Activated CD4-positive, alpha-beta memory T cell treated with anti-CD3 and anti-CD28 coated beads for 36 hours (primary cell): Measurements from ENCODE around the gene CMTM1. TPM values are rescaled to one million over a fixed set of nuclear protein-coding genes. Genes with fewer than 3 reads are reported as not detected.
"Not testable (repeated sequence)": the region's sequence is repeated elsewhere in the genome, so short reads cannot be mapped to it uniquely, and the experiment has no call there.

Experiments used
- CTCF ChIA-PET: fragments of 350-600 bp; sonication (Branson Sonifier 250); formaldehyde crosslinking; loops from one replicate; lab custom pipeline; 2021; ENCODE audit warnings: antibody characterized with exemption, inconsistent platforms; lab: Charles Lee
- POLR2A ChIA-PET: fragments of 350-600 bp; sonication (Branson Sonifier 250); formaldehyde crosslinking; loops from one replicate; lab custom pipeline; 2021; ENCODE audit warnings: antibody characterized with exemption; lab: Charles Lee
- DNase-seq: peaks from one replicate; pipeline ENCODE4 v3.0.0-alpha.2; 2020
- H3K27ac Mint-ChIP-seq: one replicate; pipeline ENCODE4 v1.8.0; 2021; ENCODE audit warnings: mixed read lengths
- H3K27me3 Mint-ChIP-seq: one replicate; pipeline ENCODE4 v1.8.0; 2021; ENCODE audit warnings: mixed read lengths
- H3K36me3 Mint-ChIP-seq: one replicate; pipeline ENCODE4 v1.8.0; 2021; ENCODE audit warnings: mixed read lengths
- H3K4me1 Mint-ChIP-seq: one replicate; pipeline ENCODE4 v1.8.0; 2021; ENCODE audit warnings: low read depth, mixed read lengths
- H3K4me3 Mint-ChIP-seq: one replicate; pipeline ENCODE4 v1.8.0; 2021; ENCODE audit warnings: mild to moderate bottlenecking, mixed read lengths
- H3K9me3 Mint-ChIP-seq: one replicate; pipeline ENCODE4 v1.8.0; 2021; ENCODE audit warnings: mixed read lengths
- intact Hi-C: fragments of 100-400 bp; cut with micrococcal nuclease; formaldehyde crosslinking; loops from one replicate; pipeline ENCODE4 v1.15.1; 2023
- total RNA-seq, 2 experiments: library from RNA; stranded (reverse); gene quantifications; one replicate each; pipeline ENCODE4 v1.2.3, GENCODE V29; 2021

Gene CMTM1
- total RNA-seq, 2 experiments from 2014 or later, result 10.1 to 11.5 TPM

DNA sequence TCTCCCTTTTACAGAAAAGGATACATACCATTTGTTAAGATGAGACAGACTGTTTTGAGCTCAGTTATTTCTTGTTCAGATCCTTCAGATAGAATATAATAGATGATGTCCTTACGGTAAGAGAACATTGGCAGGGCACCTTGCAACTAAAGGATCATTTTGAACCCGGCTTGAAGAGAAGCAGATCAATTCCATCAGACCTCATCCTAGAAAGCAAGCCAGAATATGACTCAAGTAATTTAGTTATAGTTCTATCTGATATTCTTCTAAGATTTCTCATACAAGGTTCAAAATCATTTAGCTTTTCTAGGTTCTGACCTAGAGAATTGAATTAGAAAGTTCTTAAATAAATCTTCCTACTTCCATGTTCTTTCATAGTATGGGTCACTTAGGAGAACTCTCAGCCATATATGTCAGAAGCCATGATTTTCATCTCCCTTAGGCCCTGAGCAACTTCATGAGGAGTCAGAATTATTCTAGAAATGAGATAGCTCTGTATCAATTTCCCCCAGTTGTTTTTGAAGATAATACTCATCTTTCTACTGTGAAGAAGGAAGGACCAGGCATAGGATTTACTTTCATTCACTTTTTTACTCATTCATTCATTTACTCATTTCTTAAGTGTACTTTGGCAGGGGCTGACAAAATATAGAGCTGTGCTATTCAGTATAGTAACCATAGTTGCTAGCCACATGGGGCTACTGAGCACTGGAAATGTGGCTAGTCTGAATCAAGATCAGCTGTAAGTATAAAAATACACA, 2.5 kb upstream of the CMTM1 start:
- Mint-ChIP-seq H3K27me3 (no peaks in the 10 kb centered on the region), H3K27ac (peak overlapping the region; percentile 75), H3K4me3 (no peak overlapping the region), H3K9me3 (peaks cover 2% of the 10 kb centered on the region), H3K4me1 (peaks cover 66% of the 10 kb centered on the region), H3K36me3 (peaks cover 54% of the 10 kb centered on the region)
- ChIA-PET POLR2A (interaction anchor here (0.8 to 2.3 kb wide), 12 partner anchors 9 to 309 kb away, joined by 3 to 27 read pairs (median 4); partner anchors contain the start of genes CKLF, CMTM3 and TK2), CTCF (interaction anchor here (0.6 to 4.4 kb wide), 19 partner anchors 11 to 304 kb away, joined by 3 to 44 read pairs (median 4); partner anchors contain the start of genes CKLF and CMTM3)
- intact Hi-C loops, result loop anchor here (1.0 to 5.0 kb wide), 7 partner anchors 10 to 309 kb away; partner anchors contain the start of gene DYNC1LI2
- DNase-seq, result peak; percentile 45

DNA sequence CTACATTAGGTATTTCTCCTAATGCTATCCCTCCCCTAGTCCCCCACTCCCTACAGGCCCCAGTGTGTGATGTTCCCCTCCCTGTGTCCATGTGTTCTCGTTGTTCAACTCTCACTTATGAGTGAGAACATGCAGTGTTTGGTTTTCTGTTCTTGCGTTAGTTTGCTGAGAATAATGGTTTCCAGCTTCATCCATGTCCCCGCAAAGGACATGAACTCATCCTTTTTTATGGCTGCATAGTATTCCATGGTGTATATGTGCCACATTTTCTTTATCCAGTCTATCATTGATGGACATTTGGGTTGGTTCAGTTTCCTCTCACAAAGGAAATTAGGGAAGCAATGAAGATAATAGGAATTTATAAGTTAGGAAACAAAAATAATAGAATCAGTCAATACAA, 1.0 kb downstream of the CMTM1 start:
- H3K27ac Mint-ChIP-seq, result not testable (repeated sequence)
- peaks cover 36% of the 10 kb centered on the region for H3K4me1 Mint-ChIP-seq

DNA sequence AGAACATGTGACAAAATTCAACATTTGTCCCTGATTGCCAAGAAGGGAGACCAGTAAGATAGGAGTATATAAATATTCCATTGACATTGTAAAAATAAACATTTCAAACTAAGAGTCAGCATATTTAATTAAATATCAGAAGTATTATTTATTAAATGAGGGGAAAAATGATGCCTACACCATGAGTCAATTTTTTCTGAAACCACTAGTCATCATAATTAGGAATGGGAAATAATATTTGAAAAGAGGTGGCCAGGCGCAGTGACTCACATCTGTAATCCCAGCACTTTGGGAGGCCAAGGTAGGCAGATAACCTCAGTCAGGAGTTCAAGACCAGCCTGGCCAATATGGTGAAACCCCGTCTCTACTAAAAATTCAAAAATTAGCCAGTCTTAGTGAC, 2.1 kb downstream of the CMTM1 start:
- H3K9me3 Mint-ChIP-seq, result peaks cover 2% of the 10 kb centered on the region
- no peak overlapping the region for H3K4me3 Mint-ChIP-seq
- no peak overlapping the region for H3K27ac Mint-ChIP-seq
- H3K36me3 Mint-ChIP-seq, result peaks cover 31% of the 10 kb centered on the region
- ChIA-PET CTCF (interaction anchor here (1.3 kb wide), 1 partner anchor 40 kb away, joined by 4 read pairs; no protein-coding TSS in a partner anchor), POLR2A (no interaction called here)
- H3K4me1 Mint-ChIP-seq, result peaks cover 27% of the 10 kb centered on the region
- DNase-seq, result no peak
- intact Hi-C loops, result no loop called here
- no peaks in the 10 kb centered on the region for H3K27me3 Mint-ChIP-seq

More for the DNA sequence above, 1.0 kb downstream of the CMTM1 start:
- H3K9me3 Mint-ChIP-seq, CTCF ChIA-PET, H3K27me3 Mint-ChIP-seq, POLR2A ChIA-PET, H3K4me3 Mint-ChIP-seq, intact Hi-C loops, DNase-seq: not testable (repeated sequence)
- H3K36me3 Mint-ChIP-seq, result peaks cover 35% of the 10 kb centered on the region

DNA sequence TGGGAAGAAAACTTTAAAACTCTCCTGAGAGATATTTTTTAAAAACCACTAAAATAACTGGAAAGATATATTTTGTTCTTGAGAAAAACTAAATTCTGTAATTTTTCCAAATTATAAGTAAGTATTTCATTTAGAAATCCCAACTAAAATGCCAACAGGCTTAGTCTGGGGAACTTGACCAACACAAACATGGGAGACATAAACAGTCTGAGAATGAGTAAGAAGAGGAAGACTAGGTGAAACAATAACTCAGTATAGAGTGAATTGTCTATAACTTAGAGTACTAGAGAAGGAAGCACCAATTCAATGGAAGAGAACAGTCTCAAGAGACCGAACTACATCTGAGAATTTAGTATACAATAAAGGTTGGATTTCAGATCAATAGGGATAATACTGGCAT, 2.9 kb downstream of the CMTM1 start:
- POLR2A ChIA-PET, result interaction anchor here (0.6 kb wide), 2 partner anchors 16 to 255 kb away, joined by 3 to 4 read pairs; no protein-coding TSS in a partner anchor
- Mint-ChIP-seq H3K27ac (no peak overlapping the region), H3K9me3 (peaks cover 2% of the 10 kb centered on the region), H3K4me3 (no peak overlapping the region), H3K36me3 (peaks cover 29% of the 10 kb centered on the region), H3K27me3 (no peaks in the 10 kb centered on the region), H3K4me1 (peaks cover 20% of the 10 kb centered on the region)
- CTCF ChIA-PET, result interaction anchor here (0.6 to 1.8 kb wide), 5 partner anchors 39 to 193 kb away, joined by 3 to 6 read pairs (median 5); no protein-coding TSS in a partner anchor
- intact Hi-C loops, result no loop called here
- no peak for DNase-seq

DNA sequence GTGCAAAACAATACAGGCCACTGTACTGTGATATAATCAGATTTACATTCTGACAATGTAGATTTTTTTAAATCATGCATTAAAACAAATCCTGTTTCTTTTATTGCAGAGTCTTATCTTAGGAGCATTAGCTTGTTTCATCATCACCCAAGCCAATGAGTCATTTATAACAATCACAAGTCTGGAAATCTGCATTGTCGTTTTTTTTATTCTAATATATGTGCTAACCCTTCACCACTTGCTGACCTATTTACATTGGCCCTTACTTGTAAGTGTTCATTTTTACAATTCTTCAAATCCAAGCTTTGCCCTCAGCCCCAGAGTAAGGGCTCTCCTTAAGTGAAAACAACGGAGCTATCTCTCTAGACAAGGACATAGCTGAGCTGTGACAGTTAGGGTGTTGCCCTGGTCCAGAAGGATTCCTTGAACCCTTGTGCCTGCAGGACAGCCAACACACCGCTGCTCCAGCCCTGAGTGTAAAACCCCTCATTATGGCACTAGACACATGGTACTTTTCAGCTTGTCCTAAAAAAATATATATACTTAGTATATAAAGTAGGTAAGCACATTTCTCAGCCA, 3.7 kb downstream of the CMTM1 start:
- peaks cover 26% of the 10 kb centered on the region for H3K36me3 Mint-ChIP-seq
- peaks cover 2% of the 10 kb centered on the region for H3K9me3 Mint-ChIP-seq
- no peak overlapping the region for H3K27ac Mint-ChIP-seq
- no peak for DNase-seq
- ChIA-PET POLR2A (no interaction called here), CTCF (interaction anchor here (0.7 to 1.8 kb wide), 6 partner anchors 19 to 85 kb away, joined by 3 to 5 read pairs (median 3); no protein-coding TSS in a partner anchor)
- H3K4me1 Mint-ChIP-seq, result peaks cover 16% of the 10 kb centered on the region
- intact Hi-C loops, result no loop called here
- no peak overlapping the region for H3K4me3 Mint-ChIP-seq
- no peaks in the 10 kb centered on the region for H3K27me3 Mint-ChIP-seq

DNA sequence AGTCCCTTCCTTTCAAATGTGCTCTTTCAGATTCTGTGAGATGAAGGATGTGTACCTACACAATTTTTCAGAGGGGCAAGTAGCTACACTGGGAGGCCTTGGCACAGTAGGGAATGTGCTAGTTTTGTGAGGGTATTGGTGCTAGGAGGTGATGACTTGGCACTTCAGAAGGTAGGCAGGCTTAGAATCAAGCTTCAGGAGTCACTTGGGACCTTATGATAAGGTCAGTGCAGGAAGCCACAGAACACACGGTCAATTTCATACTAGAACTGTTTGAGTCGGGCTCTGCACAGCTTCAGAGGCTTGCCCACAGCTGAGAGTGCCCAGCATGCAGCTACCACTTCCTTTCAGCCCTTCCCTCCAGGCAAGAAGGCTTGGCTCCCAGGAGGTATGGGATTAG, 6.1 kb downstream of the CMTM1 start:
- intact Hi-C loops, result no loop called here
- ChIA-PET POLR2A (interaction anchor here (0.9 to 1.8 kb wide), 2 partner anchors 9 to 165 kb away, joined by 3 to 4 read pairs; no protein-coding TSS in a partner anchor), CTCF (interaction anchor here (0.9 to 1.6 kb wide), 2 partner anchors 17 to 33 kb away, joined by 3 to 4 read pairs; partner anchors contain the start of gene CMTM3)
- peaks cover 9% of the 10 kb centered on the region for H3K4me1 Mint-ChIP-seq
- H3K27me3 Mint-ChIP-seq, result no peaks in the 10 kb centered on the region
- no peak overlapping the region for H3K4me3 Mint-ChIP-seq
- H3K9me3 Mint-ChIP-seq, result no peaks in the 10 kb centered on the region
- H3K27ac Mint-ChIP-seq, result no peak overlapping the region
- DNase-seq, result no peak
- peaks cover 5% of the 10 kb centered on the region for H3K36me3 Mint-ChIP-seq

DNA sequence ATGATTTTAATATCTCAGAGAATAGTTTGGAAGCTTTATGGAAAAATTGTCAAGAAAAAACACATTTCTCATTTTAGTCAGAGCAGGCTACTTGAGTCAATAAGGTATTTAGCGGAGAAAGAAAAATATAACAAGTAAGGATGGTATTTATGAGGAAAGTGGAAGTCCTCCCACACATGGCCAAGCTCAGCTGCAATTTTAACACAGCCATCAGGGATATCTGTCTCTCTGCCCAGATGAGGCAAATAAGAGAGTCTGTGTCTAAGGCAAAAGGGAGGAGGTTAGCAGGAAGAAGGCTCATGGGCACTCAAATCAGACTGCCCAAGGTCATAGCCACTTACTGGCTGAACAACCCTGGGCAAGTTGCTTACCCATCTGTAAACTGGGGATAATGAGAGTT, 7.8 kb downstream of the CMTM1 start:
- Mint-ChIP-seq H3K9me3 (no peaks in the 10 kb centered on the region), H3K27me3 (peaks cover 10% of the 10 kb centered on the region)

DNA sequence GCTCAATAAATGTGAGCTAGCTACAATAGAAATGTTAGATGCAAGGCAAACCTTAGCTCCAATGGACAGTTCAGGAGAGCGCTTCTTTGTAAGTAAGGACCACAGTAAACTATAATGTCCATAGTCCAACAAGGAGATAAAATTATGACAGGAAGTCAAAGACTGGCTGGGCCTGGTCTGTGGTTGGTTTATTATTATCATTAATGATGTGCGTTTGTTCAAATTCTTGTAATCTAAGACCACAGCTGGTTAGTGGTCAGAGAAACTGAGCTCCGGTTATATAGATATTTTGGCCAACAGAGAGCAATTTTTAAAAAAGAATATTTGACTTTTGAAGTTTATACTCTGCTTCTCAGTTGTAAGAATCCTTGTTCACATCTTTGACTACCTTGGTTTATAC, 8.3 kb downstream of the CMTM1 start:
- H3K4me3 Mint-ChIP-seq, result no peak overlapping the region
- peaks cover 5% of the 10 kb centered on the region for H3K4me1 Mint-ChIP-seq
- intact Hi-C loops, result no loop called here
- H3K9me3 Mint-ChIP-seq, result no peaks in the 10 kb centered on the region
- no peak overlapping the region for H3K27ac Mint-ChIP-seq
- CTCF ChIA-PET, result interaction anchor here (0.8 to 2.0 kb wide), 5 partner anchors 22 to 166 kb away, joined by 3 to 5 read pairs (median 3); partner anchors contain the start of gene CKLF
- no peaks in the 10 kb centered on the region for H3K36me3 Mint-ChIP-seq
- POLR2A ChIA-PET, result interaction anchor here (1.2 kb wide), 1 partner anchor 11 kb away, joined by 6 read pairs; no protein-coding TSS in a partner anchor
- no peak for DNase-seq
- H3K27me3 Mint-ChIP-seq, result peaks cover 13% of the 10 kb centered on the region

More for the DNA sequence above, 7.8 kb downstream of the CMTM1 start:
- POLR2A ChIA-PET, result interaction anchor here (1.2 kb wide), 1 partner anchor 10 kb away, joined by 6 read pairs; no protein-coding TSS in a partner anchor
- CTCF ChIA-PET, result interaction anchor here (0.8 to 2.0 kb wide), 4 partner anchors 22 to 166 kb away, joined by 3 to 5 read pairs (median 3); partner anchors contain the start of gene CKLF
- H3K4me1 Mint-ChIP-seq, result peaks cover 7% of the 10 kb centered on the region
- intact Hi-C loops, result no loop called here
- H3K36me3 Mint-ChIP-seq, result no peaks in the 10 kb centered on the region
- DNase-seq, result no peak
- H3K4me3 Mint-ChIP-seq, result no peak overlapping the region
- no peak overlapping the region for H3K27ac Mint-ChIP-seq

DNA sequence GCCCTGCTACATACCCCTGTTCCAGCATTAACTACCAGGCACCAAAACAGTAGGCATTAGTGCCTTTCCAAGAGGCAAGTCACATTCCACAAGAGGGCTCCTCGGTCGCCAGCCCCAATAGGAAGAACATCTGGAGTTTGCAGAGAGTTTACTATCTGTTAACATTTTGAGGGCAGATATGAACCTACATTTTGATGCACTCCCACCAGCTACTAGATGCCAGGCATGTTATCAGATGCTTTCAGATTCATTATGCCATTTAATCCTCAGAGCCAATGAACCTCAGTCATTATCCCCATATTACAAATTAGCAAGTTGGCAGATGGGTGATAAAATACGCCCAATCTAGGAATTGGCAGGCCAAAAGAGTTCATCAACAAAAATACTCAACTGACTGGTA, 8.8 kb downstream of the CMTM1 start:
- no peak overlapping the region for H3K27ac Mint-ChIP-seq
- DNase-seq, result no peak
- POLR2A ChIA-PET, result interaction anchor here (1.1 kb wide), 1 partner anchor 59 kb away, joined by 3 read pairs; no protein-coding TSS in a partner anchor
- H3K27me3 Mint-ChIP-seq, result peaks cover 18% of the 10 kb centered on the region
- no peaks in the 10 kb centered on the region for H3K36me3 Mint-ChIP-seq
- H3K9me3 Mint-ChIP-seq, result no peaks in the 10 kb centered on the region
- H3K4me3 Mint-ChIP-seq, result no peak overlapping the region
- intact Hi-C loops, result no loop called here
- H3K4me1 Mint-ChIP-seq, result peaks cover 5% of the 10 kb centered on the region
- CTCF ChIA-PET, result interaction anchor here (0.8 to 2.0 kb wide), 6 partner anchors 23 to 168 kb away, joined by 3 to 5 read pairs (median 3); partner anchors contain the start of gene CKLF

DNA sequence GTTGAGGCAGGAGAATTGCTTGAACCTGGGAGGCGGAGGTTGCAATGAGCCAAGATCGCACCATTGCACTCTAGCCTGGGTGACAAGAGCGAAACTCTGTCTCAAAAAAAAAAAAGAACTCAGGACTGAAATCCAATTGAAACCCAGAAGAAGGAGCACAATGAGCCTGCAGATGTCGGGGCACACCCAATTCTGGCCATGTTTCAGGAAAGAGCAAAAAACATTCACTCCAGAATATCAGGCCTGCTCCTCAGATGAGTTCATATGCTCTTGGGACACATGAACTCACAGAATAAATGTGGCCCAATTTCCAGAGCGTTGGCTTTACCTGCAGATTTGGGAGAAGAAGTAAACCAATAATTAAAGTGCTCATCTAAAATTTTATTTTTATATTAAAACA, 10.1 kb downstream of the CMTM1 start:
- no peaks in the 10 kb centered on the region for H3K36me3 Mint-ChIP-seq
- ChIA-PET CTCF (interaction anchor here (1.5 kb wide), 1 partner anchor 32 kb away, joined by 5 read pairs; no protein-coding TSS in a partner anchor), POLR2A (interaction anchor here (1.1 kb wide), 1 partner anchor 61 kb away, joined by 3 read pairs; no protein-coding TSS in a partner anchor)
- peaks cover 5% of the 10 kb centered on the region for H3K4me1 Mint-ChIP-seq
- H3K27me3 Mint-ChIP-seq, result peaks cover 27% of the 10 kb centered on the region
- DNase-seq, result no peak
- no peak overlapping the region for H3K27ac Mint-ChIP-seq
- no peaks in the 10 kb centered on the region for H3K9me3 Mint-ChIP-seq
- intact Hi-C loops, result no loop called here
- H3K4me3 Mint-ChIP-seq, result no peak overlapping the region

DNA sequence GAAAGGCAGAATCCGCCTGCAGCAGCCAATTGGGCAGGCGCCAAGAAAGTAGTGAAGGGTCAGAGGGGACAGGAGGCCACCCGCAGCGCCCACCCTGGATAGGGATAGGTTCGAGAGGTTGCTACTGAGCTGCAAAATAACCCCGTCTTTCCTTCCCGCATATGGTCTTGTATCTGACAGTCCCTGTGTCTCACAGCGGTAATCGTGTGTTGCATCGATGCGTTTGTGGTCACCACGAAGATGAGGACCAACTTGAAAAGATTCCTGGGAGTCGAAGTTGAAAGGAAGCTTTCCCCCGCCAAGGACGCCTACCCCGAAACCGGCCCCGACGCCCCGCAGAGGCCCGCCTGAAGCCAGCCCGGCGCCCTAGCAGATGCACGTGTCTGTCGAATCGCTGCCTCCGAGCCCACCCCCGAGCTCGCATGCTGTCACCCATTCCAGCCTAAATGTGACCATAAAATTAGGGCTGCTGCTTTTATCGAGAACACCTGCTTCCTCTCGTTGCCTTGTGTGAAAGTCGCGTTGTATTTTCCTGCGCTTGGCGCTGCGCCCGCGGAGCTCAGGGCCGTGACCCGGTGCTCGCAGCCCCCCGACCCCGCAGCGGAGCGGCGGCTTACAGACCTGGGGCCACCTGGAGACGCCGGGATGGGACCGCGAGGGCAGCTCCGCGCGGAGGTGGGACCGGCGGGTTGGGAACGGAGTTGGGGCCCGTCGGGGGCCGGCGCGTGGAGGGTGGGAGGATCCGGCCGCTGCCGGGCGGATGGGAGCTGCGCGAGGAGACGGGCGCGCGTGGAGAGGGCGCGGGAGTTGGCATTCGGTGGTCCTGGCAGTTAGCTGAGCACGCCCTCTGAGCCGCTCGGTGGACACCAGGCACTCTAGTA, 12.7 kb downstream of the CMTM1 start, which contains the start of gene CMTM2:
CMTM2 (plus strand) TSS at position 813 of the 881 bp plus-strand sequence. CDS start 145 bp downstream, outside the sequence.
- CTCF ChIA-PET, result interaction anchor here (0.6 to 2.6 kb wide), 7 partner anchors 11 to 221 kb away, joined by 3 to 14 read pairs (median 3); no protein-coding TSS in a partner anchor
- peaks cover 27% of the 10 kb centered on the region for H3K27me3 Mint-ChIP-seq
- intact Hi-C loops, result no loop called here
- peaks cover 8% of the 10 kb centered on the region for H3K4me1 Mint-ChIP-seq
- peak within 1 kb of the TSS; percentile 40 for H3K4me3 Mint-ChIP-seq
- POLR2A ChIA-PET, result interaction anchor here (0.7 to 0.8 kb wide), 2 partner anchors 11 to 26 kb away, joined by 3 read pairs; partner anchors contain the start of gene CKLF
- no peak for DNase-seq
- no peaks in the 10 kb centered on the region for H3K9me3 Mint-ChIP-seq
- H3K27ac Mint-ChIP-seq, result no peak within 1 kb of the TSS
- no peaks in the 10 kb centered on the region for H3K36me3 Mint-ChIP-seq
